Activated T-helper 1 cell treated with anti-CD3 and anti-CD28 coated beads, Interleukin-2, amount 50 U/mL, for 16 hours (primary cell): ENCODE results near the gene SMARCB1.

Source experiments
- DNase-seq, 2 donors: peaks; one replicate each; pipeline ENCODE4 v3.0.0-alpha.2; 2020; ENCODE audit warnings: low read depth in 1 of 2, low spot score in 1 of 2

Gene SMARCB1

DNA sequence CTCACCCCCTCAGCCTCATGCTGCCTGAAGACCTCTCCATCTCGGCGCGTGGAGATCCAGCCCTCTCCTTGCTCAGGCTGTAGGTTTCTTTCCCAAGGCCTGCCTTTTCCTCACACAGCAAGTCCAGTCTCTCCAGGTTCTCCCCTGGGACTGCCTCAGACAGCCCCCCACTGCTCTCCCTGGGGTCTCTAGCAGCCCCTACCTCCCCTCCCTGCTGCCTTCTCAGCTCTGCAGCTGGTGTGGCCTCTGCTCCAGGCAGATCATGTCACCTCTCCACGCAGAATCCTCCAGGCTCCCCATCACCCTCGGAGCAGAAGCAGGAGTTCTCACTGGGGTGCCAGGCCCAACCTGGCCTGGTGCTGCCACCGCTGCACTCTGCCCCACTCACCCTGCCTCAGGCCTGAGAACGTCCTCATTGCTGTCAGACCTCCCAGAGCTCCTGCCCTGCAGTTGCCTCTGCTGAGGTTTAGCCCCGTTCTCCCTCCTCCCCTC lies 15.2 kb downstream of the SMARCB1 start:
- no peak for DNase-seq

DNA sequence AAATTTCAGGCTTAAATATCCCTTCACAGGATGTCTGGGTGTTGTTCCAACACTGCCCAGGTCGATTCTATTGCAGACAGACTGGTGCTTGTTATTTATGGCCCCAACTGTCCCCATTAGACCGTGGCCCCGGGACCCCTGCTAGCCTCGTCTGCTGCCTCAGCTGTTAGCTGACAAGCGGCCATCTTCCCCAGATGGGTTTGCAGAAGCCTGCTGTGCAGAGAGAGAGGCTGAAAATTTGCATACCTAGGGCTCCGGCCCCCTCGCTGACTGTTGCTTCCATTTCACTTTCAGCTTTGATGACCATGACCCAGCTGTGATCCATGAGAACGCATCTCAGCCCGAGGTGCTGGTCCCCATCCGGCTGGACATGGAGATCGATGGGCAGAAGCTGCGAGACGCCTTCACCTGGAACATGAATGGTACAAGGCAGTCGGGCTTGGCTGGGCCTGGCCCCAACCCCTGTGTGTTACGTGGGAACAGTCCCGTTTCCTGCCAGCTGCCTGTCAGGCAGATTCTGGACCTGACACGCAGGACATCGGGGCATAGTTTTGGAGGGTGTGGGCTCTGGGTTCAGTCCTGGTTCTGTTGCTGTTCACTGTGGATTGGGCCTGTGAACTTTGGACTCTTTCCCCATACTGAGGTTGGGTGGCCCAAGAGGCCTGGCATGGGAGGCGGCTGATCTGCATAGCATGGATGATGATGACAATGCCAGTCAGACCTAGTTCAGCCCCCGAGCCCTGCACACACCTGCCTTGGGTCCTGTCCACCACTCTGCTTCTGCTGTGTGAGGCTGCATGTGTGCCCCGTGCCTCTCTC lies 16.4 kb downstream of the SMARCB1 start:
- DNase-seq: no peak

DNA sequence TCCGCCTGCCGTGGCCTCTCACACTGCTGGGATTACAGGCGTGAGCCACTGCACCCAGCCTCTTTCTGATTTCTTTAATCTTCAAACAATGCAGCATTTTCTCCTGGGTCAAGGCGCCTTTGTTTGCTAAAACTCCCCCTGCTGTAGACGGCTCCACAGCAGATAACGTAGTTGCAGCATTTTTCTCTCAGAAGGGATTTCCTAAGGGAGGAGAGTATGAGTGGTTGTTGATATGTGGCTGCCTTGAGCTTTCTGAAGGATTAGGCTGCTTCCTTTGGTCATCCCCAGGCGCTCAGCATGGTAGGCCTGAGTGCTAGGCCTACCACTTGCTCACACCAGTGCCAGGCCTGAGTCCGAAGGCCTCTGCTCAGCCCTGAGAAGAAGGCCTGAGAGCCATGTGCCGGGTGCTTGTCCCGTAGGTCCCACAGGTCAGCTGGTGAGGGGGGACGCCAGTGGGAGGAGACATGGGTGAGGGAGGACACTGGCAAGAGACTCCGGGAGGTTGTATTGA lies 18.1 kb downstream of the SMARCB1 start:
- no peak for DNase-seq

DNA sequence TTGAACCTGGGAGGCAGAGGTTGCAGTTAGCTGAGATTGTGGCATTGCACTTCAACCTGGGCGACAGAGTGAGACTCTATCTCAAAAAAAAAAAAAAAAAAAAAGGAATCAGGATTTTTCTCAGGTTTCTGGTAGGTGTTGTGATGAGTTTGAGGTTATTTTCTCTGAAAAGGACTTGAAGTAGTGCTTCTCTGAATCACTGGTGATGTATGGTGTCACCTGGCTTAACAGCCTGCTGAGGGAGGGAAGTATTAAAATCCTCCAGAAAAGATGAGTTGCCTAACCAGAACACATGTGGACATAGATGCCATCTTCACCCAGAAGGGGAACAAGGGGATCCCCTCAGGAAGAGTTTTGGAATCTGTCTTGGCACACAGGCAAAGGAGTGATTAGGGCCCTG lies 20.1 kb downstream of the SMARCB1 start:
- DNase-seq: no peak

DNA sequence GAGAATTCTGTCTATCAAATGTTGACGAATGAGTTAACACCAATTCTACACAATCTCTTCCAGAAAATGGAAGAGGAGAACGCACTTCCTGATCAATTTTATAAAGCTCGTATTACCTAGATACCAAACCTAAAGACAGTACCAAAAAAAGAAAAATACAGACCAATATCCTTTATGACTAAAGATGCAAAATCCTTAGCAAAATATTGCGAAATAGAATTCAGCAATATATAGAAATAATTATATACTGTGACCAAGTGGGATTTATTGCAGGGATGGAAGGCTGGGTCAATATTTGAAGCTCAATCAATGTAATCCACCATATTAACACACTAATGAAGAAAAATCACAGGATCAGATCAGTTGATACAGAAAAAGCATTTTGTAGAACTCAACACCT lies 25.6 kb downstream of the SMARCB1 start:
- no peak for DNase-seq

DNA sequence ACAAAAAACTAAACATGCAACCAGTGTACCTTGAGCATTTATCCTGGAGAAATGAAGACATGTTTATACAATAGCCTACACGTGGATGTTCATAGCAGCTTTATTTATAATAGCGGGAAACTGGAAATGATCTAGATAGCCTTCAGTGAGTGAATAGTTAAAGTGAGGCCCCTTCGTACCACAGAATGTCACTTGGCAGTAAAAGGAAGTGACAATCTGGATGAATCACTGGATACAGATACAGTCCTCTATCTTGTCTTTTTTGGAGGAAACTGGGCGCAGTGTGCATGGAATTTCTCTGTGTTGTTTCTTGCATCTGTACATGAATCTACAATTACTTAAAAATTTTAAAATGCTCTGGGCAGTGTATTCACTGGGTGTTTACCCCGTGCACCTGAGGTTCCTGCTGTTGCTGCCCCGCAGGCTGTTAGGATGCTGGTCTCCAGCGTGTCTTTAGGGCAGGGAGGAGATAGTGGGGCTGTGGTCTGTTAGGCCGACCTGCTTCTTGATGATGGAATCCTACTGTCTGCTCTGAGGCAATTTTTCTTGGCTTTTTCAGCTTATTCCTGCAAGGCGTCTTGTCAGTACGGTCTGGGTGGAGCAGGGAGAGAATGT lies 28.9 kb downstream of the SMARCB1 start:
- no peak for DNase-seq

DNA sequence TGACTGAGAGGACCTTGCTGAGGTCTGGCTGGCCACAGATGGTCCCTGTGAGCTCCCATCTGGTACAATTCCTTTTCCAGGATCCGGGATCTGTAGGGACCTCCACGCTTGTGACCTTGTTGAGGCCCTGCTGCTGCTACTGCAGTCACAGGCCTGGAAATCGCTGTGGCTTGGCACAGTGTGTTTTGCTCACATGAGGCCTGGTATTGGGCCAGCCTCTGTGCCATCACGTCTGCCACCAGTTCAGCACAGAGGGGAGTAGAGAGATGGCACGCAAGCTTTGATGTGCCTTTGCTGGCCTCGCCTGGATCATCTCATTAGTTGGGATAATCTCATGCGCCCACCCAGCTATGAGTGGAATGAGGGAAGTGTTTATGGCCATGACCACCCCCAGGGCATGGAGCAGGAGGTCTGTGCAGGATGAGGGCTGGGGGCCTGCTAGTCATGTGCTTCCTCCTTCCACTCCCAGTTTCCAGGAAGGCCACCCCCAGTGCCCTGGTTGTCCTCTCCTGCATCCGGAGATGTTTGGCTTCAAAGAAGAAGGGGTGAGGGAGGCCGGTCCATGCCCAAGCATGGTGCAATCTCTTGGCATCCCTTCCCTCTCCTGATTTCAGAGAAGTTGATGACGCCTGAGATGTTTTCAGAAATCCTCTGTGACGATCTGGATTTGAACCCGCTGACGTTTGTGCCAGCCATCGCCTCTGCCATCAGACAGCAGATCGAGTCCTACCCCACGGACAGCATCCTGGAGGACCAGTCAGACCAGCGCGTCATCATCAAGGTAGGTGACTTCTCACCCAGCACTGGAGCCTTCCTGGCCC lies 29.6 kb downstream of the SMARCB1 start:
- no peak for DNase-seq

DNA sequence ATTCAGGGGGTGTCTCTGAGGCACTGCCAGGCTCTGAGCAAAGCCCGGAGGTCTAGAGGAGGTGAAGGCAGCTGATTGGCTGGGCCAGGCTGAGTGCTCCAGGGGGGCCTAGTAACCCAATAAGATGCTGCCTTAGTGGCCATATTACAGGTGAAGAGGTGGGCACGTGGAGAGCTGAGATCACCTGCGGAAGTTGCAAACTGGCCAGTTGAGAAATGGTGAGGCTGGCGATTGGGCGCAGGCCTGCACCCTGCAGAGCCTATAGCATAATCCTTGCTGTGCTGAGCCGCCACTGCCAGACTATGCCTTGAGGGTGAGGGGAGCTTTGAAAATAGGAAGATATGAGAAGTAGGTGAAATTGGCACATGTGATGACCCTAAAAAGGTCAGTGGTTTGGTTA lies 30.4 kb downstream of the SMARCB1 start:
- no peak for DNase-seq

DNA sequence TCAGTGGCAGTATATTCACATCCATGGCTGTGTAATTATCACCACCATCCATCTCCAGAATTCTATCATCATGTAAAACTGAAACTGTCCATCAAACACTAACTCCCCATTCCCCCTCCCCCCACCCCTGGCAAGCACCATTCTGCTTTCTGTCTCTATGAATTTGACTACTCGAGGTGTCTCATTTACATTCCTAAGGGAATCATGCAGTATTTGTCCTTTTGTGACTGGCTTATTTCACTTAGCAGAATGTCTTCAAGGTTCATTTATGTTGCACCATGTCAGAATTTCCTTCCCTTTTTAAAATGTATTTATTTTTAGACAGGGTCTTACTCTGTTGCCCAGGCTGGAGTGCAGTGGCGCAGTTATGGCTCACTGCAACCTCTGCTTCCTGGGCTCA lies 31.8 kb downstream of the SMARCB1 start:
- DNase-seq: no peak

DNA sequence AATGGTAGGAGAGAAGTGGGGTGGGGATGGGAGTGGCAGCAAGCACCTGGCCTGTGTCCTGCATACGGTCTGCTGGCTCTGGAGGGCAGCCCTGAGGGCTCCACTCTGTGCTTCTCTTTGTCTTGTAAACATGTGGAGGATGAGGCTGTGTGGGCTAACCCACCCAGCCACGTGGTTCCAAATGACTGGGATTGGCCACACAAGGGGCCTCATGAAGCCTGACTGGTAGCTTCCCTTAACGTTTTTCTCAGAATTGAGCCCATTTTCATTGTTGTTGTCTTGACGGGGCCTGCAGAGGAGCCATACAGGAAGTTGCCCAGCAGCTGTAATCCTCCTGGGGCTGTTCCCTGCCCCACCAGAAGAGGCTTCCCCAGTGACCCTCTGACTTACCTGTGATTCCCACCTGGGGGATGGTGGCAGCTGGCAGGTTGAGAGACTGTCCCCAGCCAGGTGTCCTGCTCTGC lies 34.0 kb downstream of the SMARCB1 start:
- no peak for DNase-seq

DNA sequence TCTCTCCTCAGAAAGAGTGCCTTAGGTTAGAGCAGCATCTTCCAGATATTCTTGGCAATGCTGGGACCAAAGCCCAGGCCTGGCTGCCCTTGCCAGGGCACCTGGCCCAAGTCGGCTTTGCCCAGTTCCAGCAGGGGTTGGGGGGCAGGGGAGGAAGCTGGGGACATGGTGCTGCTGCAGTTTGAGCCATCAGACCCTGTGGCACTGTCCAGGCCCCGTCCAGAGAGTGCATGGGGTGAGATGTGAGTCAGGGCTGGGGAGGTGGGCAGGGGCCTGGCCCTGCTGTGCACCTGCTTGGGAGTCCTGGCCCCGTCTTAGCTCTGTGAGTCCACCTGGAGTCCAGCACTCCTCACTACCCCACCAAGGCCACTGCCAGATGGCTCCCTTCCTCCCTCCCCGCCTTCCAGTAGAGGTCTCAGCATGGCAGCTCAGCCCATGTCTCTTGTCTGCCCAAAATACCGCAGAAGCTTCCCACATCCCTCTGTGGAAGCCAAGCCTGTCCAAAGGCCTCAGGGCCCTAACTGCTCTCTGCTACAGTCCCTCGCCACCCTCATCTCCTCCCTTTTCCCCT lies 35.4 kb downstream of the SMARCB1 start:
- no peak for DNase-seq

DNA sequence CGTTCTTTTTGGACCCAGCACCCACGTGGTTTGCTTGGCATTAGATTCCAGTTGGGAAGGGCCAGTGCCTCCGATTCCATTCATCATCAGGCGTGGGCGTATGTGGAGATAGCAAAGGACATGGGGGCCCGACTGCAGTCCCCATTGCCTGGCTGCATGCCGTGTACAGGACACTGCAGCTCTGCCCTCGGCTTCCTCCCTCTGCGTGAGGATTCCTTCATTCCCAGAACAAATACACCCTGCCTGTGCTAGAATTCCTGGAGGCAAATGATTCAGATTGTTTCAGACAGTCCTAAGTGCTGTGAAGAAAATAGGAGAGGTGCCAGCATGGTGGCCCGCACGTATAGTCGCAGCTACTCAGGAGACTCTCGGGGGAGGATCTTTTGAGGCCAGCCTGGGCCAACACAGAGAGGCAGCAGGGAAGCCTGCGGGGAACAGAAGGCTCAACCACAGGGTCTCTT lies 36.6 kb downstream of the SMARCB1 start:
- DNase-seq: no peak

DNA sequence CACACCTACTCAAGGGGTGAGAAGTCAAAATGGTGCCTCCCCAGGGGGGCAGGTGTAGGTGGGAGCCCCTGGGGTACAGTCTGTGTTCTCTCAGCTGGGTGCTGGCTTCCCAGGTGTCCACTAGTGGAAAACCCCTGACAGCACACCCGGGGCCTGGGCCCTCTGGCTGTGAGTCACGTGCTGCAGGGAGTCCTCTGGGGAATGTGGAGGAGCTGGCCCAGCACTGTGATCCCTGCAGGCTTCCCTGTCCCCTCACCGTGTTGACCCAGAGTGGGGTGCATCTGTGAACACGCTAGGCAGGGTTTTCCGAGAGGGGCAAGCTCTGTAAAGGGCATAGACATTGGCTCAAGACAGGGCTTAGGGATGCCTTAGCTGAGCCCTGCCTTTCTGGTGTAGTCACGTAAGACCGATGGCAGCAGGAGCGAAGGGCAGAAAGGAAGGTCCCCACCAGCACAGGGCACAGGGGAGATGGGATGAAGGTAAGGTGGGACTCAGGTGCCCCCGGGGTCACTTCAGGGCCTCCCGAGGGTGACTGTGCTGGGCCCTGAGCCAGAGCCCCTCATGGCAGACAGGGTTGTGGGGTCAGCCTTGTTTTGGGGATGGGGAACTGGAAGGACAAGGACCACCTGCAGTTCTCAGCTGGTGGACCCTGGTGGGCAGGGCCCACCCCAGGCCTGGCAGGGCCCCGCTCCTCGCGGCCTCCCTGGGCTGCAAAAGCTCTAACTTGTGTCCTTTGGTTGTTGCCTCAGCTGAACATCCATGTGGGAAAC lies 37.9 kb downstream of the SMARCB1 start:
- no peak for DNase-seq

DNA sequence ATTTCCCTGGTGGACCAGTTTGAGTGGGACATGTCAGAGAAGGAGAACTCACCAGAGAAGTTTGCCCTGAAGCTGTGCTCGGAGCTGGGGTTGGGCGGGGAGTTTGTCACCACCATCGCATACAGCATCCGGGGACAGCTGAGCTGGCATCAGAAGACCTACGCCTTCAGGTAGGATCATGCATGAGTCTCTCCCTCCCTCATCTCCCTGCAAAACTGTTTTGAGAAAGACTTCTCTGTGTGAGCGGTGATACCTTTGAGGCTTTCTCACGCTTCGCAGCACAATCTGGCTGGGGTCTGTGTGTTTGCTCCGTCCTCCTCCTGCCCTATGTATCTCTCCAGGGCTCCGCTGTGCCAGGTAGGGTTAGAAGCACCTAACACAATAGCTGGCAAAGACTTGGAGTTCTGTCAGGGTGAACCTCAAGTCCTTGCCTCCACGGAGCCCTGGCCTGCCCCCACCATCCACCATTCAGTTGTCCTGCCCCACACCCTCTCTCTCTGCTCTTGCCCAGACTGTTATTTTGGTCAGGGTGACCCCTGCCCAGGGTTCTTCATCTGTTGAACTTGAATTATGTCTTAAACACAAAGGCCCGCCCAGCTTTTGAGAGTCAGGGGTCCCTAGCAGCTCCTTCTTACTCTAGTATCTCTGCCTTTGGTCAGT lies 38.6 kb downstream of the SMARCB1 start:
- no peak for DNase-seq

DNA sequence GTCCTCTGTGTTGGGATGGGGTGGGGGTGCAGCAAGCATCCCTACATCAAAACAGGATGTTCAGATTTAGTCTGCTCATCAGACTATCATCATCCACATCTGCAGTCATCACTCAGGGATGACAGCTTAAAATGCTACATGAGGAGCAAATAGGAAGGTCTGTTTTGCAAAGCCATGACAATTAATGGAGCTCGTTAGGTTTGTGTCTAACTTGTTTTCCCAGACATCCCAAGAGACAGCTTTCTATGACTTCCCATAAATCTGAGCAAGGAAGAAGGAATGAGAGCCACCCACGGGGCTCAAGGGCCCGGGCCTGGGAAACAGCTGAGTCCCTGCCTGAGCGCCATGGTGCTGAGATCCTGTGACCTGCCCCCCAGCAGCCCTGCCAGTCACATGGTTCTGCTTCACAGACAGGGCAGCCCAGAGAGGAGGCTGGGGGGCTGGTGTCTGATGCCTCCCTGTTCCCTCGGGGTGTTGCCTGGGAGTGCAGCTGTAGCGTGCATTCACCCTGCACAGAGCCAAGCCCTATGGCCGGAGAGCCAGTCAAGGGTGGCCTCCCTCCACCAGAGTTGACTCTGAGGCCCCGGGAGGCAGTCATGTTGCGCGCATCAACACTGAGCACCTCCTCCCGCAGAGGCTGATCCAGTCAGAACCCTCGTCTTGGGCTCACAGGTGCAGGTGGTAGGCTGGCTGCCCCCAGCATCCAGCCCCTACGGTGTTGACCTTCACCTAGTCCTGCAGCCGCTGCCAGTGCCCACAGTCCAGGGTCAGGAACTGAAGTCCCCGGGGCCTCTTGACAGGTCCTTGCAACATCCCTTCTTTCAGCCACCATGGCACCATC lies 40.0 kb downstream of the SMARCB1 start:
- no peak for DNase-seq

DNA sequence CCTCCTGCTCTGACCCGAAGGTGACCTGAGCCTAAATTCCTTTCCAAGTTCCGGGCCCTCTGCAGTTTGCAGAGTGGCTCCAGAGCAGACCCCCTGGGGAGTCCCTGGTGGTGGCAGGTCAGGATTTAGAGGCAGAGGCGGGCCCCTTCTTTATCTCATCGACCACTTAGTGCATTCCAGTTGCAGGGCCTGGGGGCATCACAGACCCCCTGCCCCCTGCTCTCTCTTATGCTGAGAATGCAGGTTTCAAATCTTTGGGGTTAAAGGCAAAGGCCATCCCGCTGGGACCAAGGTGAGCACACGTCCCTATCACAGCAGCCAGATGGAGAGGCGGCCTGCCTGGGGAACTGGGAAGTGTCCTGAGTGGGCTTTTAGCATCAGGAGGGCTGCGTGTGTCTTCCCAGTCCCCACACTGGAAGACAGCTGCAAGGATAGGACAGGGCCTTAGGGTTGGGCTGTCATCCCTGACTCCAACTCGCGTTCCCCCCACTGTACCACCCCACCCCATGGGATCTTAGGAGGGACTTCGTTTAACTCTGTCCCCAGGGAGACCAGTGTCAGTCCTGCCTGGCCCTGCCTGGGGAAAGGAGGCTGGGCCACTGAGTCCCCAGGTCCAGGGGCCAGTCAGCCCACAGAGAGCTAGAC lies 40.7 kb downstream of the SMARCB1 start:
- no peak for DNase-seq

DNA sequence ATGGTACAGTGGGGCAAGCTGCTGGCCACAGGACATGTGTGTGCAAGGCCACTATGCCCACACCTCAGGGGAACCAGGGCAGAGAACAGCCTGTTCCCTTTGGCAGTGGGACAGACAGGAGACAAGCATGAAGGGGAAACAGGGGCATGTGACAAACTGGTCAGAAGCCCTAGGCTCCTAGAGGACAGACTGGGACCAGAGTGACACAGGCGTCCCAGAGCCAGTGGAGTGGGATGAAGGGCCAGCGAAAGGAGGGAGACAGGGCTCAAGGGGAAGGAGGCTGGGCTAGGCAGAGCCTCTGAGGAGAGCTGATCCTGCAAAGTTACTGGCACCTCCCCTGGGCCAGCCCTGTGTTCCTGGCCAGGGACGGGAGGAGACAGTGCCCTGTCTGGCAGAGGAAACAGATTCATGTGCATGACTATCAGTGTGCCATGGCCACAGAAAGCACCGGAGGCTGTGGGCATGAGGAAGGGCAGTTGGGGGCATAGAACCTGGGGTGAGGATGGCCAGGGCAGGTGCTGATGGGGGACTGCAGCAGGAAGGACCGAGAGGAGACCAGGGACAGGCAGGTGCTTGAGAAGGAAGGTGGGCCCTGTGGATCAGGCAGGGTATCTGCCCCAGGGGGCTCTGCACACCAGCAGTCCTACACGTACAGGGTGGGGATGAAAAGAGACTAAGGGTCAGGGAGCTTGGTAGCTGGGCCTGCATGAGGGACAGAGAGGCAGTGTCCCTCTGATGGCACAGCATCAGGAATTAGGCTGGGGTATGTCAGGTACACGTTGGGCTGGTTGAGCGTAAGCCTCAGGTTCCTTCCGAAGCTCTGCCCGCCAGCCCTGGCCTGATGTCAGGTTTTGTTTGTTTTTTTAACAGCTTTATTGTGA lies 42.3 kb downstream of the SMARCB1 start:
- DNase-seq: no peak
